Cortex of kidney (tissue), 1 donor: ENCODE data around the gene UBAP2L.

Experiments
- DNase-seq: peaks from one replicate; lab custom pipeline; 2025; lab: John Stamatoyannopoulos, UW

UBAP2L gene

GRCh38 chr1:154220071-154220969, at the start of gene UBAP2L:
TSS of gene UBAP2L (plus strand) at chr1:154220955. CDS start at chr1:154225124, 4,169 bp downstream.
- DNase-seq = peak; percentile 78

- DNase-seq = no peak
Measured at GRCh38 chr1:154171223-154171583, 49.6 kb upstream of the UBAP2L start.

- no peak for DNase-seq
Measured at GRCh38 chr1:154171880-154172279, 48.9 kb upstream of the UBAP2L start.

DNA sequence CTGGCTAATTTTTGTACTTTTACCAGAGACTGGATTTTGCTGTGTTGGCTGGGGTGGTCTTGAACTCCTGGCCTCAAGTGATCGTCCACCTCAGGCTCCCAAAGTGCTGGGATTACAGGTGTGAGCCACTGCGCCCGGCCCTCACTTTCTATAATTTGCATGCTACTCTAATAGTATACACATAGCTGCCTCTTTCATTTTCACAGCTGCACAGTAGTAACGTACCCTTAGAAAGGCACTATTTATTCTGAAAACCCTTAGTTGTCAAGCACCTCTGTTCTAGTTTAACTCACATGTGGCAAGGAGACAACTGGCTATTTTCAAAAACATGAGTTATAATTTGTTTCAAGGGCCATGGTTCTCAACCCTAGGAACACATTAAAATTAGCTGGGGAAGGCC, 46.1 kb upstream of the UBAP2L start:
- no peak for DNase-seq

GRCh38 chr1:154176337-154176736, 44.4 kb upstream of the UBAP2L start:
- no peak for DNase-seq

DNA sequence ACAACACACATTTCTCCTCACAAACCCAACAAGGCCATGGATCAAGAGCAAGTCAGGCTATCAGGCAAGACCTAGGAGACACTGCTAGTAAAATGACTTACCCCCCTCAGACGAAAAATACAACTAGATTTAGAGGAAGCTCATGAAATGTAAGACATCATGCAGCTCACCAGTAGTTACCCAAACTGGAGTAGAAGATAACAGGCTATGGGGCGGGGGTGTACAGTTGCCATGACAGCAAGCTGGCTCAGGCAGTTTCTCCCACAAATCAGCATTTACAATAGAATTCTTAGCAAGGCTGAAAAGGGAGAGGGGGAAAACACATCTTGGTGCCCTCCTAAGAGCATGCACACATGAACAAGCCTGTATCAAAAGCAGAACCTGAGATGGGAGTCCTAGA, 42.7 kb upstream of the UBAP2L start:
- no peak for DNase-seq

DNA sequence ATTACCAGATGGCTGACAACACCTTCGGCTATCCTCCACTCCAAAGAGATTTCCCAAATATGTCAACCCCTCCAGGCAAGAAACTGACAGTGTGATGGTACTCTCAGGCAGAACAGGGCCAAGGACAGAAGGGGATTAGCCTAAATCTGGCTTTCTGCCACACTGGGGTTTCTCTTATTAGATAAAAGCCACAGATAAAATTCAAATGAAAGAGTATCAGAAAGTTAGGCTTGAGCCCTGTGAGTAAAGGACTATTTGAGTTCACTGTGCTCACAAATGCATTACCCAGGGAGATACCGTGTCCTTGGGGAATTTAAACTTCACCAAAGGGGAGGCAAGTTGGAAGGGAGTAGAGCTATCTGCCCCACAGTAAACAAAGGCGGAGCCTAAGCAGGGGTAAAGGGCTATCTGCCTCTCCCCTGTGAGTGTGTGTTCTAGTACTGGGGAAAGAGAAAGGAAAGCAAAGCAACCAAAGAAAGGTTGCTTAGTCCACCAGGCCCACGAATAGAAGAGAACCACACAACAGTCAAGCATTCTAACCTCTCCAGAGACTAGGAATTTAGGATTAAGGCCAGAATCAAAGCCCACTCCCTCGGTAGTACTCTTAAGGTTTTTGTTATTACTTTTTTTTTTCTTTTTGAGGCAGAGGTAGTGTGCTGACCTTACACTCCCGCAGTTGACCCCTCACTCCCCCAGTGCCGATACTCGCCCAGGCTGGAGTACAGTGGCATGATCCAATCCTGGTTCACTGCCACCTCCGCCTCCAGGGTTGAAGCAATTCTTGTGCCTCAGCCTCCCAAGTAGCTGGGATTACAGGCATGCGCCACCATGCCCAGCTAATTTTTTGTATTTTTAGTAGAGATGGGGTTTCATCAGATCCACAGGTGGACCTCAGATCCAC, 41.6 kb upstream of the UBAP2L start:
- no peak for DNase-seq

DNA sequence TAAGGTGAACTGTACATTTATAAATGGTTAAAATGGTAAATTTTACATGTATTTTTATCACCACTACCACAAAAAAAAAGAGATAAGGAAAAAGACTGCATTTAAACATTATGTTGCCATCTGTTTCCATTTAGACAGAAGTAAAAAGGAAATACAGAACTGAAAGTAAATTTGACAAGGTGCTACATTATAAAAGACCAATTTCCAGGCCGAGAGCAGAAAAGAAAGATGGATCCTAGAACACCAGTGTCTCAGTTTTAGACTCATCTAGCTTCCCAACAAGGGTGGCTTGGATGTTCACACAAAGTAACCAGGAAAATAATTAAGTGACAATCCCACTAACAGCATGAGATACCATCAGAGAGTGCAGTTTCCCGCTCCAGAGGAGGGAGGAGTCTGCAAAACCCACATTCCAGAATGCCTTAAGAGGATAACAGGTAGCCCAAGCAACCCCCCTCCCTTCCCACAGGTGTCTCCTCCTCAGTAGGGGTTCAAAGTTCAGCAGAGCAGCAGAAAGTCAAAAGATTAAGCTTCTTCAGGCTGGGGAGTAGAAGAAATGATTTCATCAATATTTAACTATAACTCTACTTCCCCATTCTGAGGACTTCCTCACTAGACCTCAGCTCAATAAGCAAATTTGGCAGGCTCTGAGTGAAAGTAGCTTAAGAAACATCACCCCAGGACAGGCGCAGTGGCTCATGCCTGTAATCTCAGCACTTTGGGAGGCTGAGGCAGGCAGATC, 40.6 kb upstream of the UBAP2L start:
- no peak for DNase-seq

- no peak for DNase-seq
Measured at GRCh38 chr1:154181944-154182343, 38.8 kb upstream of the UBAP2L start.

DNA sequence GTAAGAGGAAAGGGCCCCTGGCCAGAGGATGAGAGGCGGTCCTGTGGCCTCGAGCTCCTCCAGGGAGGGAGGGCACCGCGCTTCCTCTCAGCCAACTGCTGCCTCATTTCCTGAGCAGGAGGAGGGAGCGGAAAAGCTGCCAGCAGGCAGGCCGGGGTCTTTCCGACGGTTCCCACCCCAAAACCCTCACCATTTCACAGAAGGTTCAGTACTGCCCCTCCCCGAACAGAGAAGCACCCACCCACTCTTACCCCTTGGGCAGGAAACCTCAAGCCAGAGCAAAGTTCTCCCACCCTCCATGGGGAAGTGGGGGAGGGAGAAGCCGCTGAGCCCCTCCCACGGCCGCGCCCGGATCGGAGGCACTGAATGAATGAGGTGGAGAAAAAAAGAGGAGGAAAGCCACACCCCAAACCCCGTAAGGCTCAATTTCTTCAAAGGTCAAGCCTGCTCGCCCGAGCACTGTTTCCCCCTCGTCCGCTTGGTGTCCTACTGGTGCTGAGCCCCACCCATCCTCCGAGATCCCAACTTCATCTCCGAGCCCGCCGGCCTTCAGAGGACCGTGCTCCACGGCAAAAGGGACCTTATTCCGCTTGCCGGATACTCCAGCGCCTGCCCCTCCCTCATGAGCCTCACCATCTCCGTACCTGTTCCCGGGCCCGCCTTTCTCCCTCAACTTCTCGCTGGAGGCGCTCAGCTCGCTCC, 38.3 kb upstream of the UBAP2L start:
- no peak for DNase-seq

- DNase-seq = peak; percentile 33
Measured at GRCh38 chr1:154183046-154183915, 37.5 kb upstream of the UBAP2L start.

DNA sequence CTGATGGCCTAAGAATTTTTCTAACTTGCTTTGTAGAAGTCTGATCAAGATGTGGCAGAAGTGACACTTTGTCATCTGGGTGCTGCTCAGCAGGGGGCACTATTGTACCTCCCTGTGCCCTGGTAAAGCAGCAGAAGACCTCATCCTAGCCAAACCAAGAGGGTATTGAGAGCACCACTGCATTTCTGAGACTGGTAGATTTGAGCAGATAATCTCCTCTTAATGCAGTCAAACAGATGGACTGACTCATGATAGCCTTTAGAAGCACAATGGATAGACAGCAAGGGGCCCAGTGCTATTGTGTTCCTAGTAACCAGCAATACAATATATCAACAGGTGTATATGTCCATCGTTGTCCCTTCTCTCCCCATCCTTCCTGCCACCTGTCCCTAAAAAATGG, 34.6 kb upstream of the UBAP2L start:
- DNase-seq = no peak

DNA sequence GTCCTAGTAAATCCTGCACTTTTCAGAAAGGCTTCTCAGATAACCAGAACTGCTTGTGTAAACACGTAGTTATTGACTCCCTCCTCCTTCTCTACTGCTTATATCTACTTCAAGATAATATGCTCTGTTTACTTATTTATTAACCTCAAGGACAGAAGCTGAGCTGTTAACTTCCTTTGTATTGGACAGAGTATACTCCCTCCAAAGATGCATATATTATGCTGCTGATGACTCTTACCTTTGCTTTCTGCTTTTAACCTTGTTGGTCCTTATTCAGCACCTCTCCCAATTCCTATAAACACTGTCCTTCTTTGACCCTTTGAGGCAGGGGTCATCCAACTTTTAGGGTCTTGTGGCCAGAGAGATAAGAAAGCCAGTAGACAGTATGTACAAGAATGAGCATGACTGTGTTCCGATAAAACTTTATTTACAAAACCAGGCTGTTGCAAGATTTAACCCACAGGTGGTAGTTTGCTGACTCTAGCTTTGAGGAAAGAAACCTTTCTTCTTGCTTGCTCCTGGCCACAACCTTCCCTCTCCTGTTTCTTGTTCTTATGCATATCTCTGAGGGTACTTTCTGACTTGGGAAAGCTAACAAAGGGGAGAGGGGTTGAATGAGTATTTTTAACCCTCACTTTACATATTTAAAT, 33.8 kb upstream of the UBAP2L start:
- no peak for DNase-seq

DNA sequence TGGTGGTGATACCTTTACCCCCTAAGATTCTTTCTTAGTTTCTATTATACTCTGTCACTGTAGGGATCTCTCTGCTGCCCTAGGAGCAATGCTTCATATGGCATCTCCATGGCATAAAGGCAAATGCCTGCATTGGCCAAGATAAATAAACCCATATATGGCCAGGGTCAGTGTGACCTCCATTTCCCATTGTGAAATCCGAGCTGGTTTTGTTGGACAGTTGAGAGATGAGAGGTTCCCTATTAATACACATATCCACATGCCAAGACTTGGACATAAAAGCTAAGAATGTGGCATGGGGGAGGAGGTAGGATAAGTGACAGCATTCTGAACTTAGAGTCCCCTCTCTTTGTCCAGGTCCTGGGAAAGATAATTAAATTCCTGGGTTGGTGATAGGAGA, 30.2 kb upstream of the UBAP2L start:
- DNase-seq = no peak

- no peak for DNase-seq
Measured at GRCh38 chr1:154191990-154192461, 28.7 kb upstream of the UBAP2L start, which contains the start of gene TPM3. TSS of gene TPM3 (minus strand) at chr1:154192100. CDS start at chr1:154192018, 82 bp downstream.

DNA sequence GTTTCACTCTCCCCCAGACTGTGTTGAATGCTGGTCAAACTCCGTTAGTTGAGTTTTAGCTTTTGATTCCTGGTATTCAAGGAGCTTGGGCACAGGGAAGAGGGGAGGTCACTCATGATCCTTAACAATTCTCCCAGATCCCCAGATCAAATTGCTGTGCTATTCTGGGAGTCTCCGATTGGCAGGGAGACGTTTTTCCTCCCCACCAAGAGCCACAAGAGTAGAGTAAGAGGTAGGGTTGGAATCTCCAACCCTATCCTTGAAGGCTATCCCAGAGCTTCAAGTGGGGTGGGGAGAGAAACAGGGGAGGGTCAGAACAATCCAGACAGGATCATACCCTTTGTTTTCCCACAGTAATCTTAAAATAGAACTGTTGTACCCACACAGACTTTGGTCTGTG, 28.3 kb upstream of the UBAP2L start:
- no peak for DNase-seq

DNA sequence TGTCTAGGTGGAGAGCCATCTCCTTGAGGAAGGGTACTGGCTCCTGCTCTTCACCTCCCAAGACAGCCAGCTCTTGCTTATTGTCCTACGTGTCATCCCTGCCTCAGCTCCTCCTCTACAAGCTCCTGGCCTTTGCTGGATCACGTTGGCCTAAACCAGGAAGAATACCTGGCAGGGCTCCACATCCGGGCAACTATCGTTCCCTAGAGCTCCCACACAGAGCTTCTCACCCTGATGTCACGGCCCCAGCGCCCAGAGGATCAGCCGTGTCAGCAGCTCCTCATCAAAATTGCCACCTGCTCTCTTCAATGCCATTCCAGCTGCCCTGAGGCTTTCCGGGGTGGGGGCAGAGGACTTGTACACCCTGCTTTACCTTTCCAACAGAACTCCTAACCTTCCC, 26.9 kb upstream of the UBAP2L start:
- DNase-seq = no peak

- no peak for DNase-seq
Measured at GRCh38 chr1:154198756-154199562, 21.8 kb upstream of the UBAP2L start.

DNA sequence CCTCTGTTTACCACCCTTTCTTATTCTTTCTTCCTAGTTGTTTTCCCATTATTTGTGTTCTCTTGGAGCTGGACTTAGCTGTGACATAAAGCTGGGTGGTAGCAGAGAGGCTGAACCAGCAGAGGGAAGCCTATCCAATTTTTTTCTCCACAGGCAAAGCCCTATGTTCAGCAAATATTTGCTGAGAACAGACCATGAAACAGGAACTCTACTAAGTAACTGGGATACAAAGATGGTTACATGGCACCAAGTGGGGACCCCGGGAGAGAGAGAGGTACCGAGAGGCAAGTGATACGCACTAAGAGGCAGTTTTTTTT, 21.2 kb upstream of the UBAP2L start:
- no peak for DNase-seq
